Measurements from ENCODE around the gene ZBTB8B.
"Not testable (repeated sequence)": the region's sequence is repeated elsewhere in the genome, so short reads cannot be mapped to it uniquely, and the experiment has no call there.

Gene ZBTB8B

DNA sequence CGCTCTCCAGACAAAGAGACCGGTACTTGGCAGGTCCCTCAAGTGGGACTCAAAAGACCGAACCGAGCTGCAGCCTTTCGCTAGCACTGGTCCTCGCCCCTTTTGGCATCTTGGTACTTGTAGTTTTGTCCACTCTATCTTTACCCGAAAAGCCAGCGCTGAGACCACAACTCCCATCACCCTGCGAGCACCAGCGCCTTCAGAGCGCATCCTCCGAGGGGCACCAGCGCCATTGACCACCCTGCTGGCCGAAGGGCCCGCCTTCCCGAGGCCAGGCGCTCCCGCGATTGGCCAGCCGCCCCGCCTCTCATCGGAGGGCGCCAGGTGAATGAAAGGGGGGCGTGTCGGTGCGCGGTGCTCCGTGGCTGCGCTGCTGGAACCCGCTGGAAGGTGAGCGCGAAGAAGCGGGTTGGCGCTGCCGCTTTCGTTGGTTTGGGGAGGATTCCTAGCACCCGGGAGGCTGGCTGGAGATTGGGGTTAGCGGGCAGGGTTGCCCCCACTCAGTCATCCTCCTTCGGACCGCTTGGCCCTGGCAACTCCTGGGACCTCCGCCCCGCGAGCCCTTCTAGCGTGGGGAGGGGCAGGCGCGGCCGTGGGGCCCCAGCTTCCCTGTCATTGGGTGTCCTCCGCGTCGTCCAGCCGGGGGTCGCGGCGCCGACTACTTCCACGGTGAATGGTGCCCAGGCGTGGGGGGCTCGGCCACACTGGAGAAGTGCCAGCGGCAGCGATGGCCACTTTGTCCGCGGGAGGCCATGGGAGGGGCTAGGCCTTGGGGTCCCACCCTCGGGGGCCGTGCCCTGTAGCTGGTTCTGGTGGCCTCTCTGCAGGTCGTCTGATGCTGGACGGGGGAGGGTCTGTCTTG is at the start of gene ZBTB8B:
TSS of gene ZBTB8B (plus strand) at position 357 of the 862 bp plus-strand sequence. CDS start 5,553 bp downstream, outside the sequence.
- no peak for DNase-seq

GRCh38 chr1:32421775-32422174 is 43.1 kb upstream of the ZBTB8B start:
- DNase-seq: no peak

DNA sequence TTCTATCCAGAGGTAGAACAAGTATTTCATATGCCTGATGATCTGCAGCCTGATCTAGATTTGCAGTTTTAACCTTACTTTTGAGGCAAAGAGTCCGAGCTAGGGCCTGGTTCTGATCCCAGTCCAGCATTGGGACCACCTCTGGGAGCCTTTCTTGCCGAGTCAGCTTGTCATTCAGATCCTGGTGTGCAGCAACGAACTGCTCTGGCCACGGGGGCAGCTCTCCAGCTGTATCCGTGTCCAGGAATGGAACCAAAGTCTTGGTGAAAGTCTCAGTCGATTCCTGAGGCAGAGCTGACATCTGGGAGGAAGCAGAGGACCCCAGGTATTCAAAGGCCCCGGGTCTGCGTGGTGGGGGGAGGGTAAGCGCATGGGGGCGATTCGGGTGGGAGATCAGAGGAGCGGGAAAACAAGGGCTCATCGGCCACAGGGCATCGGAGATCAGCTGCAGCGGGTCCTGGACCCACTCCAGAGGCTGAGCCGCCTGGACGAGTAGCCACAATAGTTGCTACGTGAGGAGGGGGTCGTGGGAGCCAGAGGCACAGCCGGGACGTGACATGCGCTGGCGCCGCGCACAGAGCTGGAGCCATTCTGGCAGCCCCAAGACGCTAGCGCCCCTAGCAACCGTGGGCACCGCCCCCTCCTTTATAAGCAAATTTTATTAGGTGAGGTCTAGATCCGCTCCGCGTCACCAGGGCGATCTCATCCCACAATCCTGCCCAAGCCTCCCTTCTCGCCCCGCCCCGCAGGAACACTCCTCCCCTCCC is 38.2 kb upstream of the ZBTB8B start:
- DNase-seq: no peak

DNA sequence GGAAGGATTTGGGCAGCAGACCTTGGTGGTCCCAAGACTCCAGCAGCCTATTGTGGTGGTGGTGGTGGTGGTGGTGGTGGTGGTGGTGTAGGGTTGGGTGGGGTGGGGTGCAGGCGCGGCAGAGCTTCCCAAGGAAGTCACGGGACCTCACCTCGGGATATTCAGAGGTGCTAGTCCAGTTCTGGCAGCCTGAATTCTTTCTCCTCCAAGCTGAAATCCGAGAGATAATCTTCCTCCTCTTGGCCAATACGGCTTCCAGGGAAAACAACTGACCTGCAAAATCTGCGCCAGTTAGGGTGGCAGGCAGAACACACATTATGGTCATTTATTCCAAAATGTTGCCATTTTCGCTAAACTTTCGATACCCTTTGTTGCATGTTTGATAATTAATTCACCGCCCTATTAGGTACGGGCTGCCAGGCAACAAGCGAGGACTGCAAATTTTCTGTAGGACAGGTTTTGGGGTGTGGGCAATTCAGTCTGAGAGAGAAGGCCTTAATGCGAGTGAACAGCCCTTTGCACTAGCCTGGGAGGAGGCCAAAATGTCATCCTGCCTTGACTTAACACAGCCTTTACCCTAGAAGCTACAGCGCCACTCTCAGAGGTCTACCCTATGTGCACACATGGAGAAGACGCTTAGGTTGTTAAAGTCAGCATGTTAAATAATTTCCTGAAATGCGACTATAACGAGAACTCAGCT is 37.5 kb upstream of the ZBTB8B start:
- no peak for DNase-seq

- DNase-seq: no peak
Observed at GRCh38 chr1:32431736-32432400, 33.0 kb upstream of the ZBTB8B start.

- no peak for DNase-seq
Observed at GRCh38 chr1:32438136-32438535, 26.7 kb upstream of the ZBTB8B start.

GRCh38 chr1:32438777-32439176 is 26.1 kb upstream of the ZBTB8B start:
- not testable (repeated sequence) for DNase-seq

DNA sequence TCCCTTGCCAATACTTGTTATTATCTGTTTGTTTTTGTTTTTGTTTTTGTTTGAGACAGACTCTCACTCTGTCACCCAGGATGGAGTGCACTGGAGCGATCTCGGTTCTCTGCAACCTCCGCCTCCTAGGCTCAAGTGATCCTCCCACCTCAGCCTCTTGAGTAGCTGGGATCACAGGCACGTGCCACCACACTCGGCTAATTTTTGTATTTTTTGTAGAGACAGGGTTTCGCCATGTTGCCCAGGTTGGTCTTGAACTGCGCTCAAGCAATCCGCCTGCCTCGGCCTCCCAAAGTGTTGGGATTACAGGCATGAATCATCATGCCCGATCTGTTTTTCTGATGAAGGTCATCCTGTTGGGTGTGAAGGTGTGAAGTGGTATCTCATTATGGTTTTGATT is 23.4 kb upstream of the ZBTB8B start:
- DNase-seq: not testable (repeated sequence)

DNA sequence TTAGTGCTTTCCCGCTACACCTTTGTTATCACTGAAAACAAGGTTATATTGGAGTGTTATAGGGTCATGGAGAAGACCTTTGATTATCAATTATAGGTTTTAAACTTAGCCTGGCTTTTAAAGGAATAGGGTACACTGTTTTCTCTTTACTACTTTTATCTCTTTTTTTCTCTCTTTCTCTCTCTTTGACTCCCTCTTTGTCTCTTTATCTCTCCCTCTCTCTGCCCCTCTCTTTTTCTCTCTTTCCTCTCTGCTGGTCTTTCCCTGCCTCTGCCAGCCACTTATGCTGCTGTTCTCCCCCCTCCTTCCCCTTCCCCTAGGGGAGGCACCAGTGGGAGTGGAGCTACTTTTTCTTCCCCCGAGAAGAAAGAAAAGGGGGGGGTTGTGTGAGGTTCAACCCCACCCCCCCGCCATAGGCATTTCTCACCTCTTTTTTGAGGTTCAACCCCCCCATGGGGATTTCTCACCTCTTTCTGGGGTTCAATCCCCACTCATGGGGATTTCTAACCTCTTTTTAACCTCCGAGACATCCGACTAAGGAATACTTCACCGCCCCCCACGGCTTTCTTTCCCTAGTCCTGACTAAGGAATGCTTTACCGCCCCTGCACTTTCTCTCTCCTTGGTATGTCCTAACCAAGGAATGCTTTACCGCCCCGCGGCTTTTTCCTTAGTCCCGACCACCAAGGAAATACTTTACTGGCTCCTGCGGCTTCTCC is 17.2 kb upstream of the ZBTB8B start:
- peak; percentile 32 for DNase-seq

- peak; percentile 65 for DNase-seq
Observed at GRCh38 chr1:32448186-32448772, 16.6 kb upstream of the ZBTB8B start.

GRCh38 chr1:32448773-32449456 is 16.0 kb upstream of the ZBTB8B start:
- DNase-seq: no peak

DNA sequence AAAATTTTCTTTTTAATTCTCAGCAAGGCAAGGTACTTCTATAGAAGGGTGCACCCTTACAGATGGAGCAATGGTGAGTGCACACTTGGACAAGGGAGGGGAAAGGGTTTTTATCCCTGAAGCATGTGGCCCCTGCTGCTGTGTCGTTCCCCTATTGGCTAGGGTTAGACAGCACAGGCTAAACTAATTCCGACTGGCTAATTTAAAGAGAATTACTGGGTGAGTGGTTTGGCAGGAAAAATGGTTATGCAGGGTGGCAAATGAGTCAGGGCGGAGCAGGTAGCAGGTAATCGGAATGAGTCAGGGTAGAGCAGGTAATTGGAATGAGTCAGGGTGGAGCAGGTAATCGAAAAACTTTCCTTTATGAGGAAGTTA is 15.4 kb upstream of the ZBTB8B start:
- not testable (repeated sequence) for DNase-seq

DNA sequence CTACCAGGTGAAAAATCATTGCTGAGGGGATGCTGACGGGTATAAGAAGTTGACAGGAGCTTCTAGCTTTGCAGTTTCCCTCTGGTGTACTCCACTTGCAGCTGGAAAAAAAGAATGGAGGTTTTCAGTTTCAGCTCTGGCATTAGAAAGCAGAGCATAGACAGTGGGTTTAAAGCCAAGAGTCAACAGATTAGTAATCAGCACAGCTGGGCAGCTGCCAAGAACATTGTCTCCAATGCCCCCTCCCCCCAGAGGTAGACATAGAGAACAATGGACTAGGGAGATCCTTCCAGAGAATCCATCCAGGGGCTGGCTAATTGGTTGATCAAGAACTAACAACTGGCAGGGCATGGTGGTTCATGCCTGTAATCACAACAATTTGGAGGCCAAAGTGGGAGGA is 10.1 kb upstream of the ZBTB8B start:
- DNase-seq: peak; percentile 5

DNA sequence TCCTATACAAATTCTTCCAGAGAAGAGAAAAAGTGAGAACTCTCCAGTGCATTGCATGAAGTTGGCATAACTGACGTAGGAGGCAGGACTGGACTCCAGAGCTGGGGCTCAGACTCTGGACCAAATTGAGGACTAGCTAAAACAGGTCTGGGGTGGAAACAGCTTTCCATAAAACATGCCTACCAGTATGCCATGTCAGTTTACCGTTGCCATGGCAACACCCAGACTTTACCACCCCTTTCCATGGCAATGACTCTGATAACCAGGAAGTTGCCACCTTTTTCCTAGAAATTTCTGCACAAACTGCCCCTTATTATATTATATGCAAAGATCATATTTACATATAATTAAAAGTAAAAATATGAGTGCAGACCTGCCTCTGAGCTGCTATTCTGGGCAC is 8.9 kb upstream of the ZBTB8B start:
- DNase-seq: no peak

- not testable (repeated sequence) for DNase-seq
Observed at GRCh38 chr1:32458798-32459197, 6.1 kb upstream of the ZBTB8B start.

DNA sequence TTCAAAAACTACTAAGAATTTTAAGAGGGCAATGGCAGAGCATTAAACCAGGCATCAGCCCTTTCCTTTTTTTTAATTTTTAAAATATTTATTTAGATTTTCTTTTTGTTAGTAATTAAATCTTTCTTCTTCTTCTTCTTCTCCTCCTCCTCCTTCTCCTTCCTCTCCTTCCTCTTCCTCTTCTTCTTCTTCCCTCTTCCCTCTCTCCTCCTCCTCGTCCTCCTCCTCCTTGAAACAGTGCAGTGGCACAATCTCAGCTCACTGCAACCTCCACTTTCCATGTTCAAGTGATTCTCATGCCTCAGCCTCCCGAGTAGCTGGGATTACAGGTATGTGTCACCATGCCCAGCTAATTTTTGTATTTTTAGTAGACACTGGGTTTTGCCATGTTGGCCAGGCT is 1.9 kb upstream of the ZBTB8B start:
- DNase-seq: not testable (repeated sequence)

- DNase-seq: no peak
Observed at GRCh38 chr1:32464191-32464715, 619 bp upstream of the ZBTB8B start.

GRCh38 chr1:32465578-32465933 is 684 bp downstream of the ZBTB8B start:
- DNase-seq: no peak

GRCh38 chr1:32466761-32467160 is 1.9 kb downstream of the ZBTB8B start:
- DNase-seq: no peak

- no peak for DNase-seq
Observed at GRCh38 chr1:32468791-32469190, 3.9 kb downstream of the ZBTB8B start.

DNA sequence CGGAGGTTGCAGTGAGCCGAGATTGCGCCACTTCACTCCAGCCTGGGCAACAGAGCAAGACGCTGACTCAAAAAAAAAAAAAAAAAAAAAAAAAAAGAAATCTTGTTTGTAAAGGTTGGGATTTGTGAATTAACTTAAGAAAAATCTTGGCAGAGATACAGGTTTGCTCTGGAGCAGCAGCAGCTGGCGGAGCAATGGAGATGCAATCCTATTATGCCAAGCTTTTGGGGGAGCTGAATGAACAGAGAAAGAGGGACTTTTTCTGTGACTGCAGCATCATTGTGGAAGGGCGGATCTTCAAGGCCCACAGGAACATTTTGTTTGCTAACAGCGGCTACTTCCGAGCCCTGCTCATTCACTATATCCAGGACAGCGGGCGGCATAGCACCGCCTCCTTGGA is 5.6 kb downstream of the ZBTB8B start:
- no peak for DNase-seq
